Fibroblast of pulmonary artery (primary cell): ENCODE measurements around the gene C3AR1.
"Not testable (repeated sequence)": the region's sequence is repeated elsewhere in the genome, so short reads cannot be mapped to it uniquely, and the experiment has no call there.

Experiments used
- DNase-seq: peaks from one replicate; pipeline ENCODE4 v3.0.0-alpha.2; 2010; ENCODE audit warnings: low read depth
- H3K4me3 ChIP-seq: replicated peaks from 2 replicates; pipeline ENCODE4 v1.5.1; 2011; ENCODE audit warnings: low read depth, mild to moderate bottlenecking, control low read depth, low read length, moderate library complexity
- CTCF ChIP-seq: IDR thresholded peaks from 2 replicates; pipeline ENCODE4 v1.5.1; 2011; ENCODE audit warnings: mild to moderate bottlenecking, control low read depth, low read length, inconsistent platforms; ENCODE audit errors: missing control alignments

Gene C3AR1

GRCh38 chr12:8028267-8028666 lies 37.9 kb downstream of the C3AR1 start:
- DNase-seq: no peak
- H3K4me3 ChIP-seq: no peak overlapping the region
- no peak for TF ChIP-seq CTCF

DNA sequence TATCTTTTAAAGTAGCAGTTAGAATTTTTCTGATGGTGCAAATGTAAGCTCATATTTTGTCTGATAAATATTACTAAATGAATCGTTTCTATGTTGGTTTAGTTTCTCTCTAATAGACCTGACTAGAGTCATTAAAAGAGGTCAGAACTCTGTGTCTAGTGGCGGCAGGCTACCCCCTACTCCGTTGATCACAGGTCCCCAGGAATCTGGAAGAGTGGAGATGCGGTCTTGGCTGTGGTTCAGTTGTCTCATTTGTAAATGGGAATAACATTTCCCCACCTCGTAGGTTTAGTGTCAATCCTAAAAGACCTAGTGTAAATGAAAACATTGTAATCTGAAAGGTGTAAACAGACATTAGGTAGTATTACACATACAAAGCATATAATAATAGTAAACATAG lies 38.3 kb downstream of the C3AR1 start:
- no peak for DNase-seq
- H3K4me3 ChIP-seq: no peak overlapping the region
- TF ChIP-seq CTCF: no peak

DNA sequence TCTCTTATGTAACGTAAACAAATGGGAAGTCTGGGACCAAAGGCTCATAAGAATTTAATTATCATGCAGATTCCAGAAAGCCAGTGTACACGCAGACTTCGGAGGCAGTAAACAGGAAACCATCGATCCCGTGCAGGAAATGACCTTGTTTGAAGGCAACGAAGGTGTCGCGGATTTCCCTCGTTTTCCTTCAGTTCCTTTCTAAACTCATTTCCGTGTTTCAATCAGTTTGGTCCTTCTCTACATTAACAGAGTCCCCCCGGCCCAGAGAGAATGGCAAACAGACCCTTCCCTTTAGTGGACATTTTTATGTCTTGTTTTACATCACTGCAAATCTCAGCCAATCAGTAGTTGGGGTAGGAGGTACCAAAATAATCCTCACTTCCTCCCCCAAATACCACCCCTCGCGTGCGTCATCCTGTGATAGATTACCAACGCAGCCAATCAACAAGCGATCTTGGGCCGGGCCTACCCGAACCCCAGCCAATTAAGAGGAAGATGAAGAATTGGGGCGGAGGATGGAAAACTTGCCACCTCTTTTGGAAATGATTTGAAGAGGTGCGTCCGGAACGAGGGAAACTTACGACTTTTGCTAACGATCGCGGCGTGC lies 39.8 kb downstream of the C3AR1 start:
- TF ChIP-seq CTCF: no peak
- peak overlapping the region; percentile 85 for H3K4me3 ChIP-seq
- DNase-seq: peak; percentile 100

- TF ChIP-seq CTCF: no peak
- no peak for DNase-seq
- H3K4me3 ChIP-seq: peak overlapping the region; percentile 34
Observed at GRCh38 chr12:8018666-8019581, 47.2 kb downstream of the C3AR1 start.

DNA sequence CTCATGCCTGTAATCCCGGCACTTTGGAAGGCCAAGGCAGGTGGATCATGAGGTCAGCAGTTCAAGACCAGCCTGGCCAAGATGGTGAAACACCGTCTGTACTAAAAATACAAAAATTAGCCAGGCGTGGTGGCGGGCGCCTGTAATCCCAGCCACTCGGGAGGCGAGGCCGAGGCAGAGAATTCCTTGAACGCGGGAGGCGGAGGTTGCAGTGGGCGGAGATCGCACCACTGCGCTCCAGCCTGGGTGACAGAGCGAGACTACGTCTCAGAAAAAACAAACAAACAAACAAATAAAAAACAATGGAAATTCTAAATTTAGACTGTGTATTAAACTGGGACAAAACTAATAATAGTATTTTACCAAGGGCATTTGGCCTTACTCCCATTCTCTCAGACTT lies 47.9 kb downstream of the C3AR1 start:
- not testable (repeated sequence) for H3K4me3 ChIP-seq, DNase-seq

DNA sequence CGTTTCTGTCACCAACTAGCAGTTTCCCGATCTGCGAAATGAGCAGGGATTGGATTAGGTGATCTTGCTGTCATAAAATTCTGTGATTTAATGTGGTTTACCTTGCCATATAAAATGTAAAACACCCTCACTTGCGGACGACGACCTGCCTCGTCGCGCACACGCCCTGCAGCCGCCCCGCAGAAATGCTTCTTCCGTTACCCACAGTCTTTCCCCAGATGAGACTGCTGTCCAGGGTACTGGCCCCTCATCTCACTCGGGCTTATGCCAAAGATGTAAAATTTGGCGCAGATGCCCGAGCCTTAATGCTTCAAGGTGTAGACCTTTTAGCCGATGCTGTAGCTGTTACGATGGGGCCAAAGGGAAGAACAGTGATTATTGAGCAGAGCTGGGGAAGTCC lies 51.3 kb downstream of the C3AR1 start:
- no peak for TF ChIP-seq CTCF
- DNase-seq: no peak
- no peak overlapping the region for H3K4me3 ChIP-seq

- TF ChIP-seq CTCF: no peak
- DNase-seq: no peak
- H3K4me3 ChIP-seq: no peak overlapping the region
Observed at GRCh38 chr12:8012651-8013309, 53.4 kb downstream of the C3AR1 start.
